NCI-H1930 (cell line): Measurements from ENCODE around the gene PLEKHO1.

Experiments used
- DNase-seq, 2 experiments: peaks; one replicate each; lab custom pipeline; 2025; lab: John Stamatoyannopoulos, UW

PLEKHO1 gene

DNA sequence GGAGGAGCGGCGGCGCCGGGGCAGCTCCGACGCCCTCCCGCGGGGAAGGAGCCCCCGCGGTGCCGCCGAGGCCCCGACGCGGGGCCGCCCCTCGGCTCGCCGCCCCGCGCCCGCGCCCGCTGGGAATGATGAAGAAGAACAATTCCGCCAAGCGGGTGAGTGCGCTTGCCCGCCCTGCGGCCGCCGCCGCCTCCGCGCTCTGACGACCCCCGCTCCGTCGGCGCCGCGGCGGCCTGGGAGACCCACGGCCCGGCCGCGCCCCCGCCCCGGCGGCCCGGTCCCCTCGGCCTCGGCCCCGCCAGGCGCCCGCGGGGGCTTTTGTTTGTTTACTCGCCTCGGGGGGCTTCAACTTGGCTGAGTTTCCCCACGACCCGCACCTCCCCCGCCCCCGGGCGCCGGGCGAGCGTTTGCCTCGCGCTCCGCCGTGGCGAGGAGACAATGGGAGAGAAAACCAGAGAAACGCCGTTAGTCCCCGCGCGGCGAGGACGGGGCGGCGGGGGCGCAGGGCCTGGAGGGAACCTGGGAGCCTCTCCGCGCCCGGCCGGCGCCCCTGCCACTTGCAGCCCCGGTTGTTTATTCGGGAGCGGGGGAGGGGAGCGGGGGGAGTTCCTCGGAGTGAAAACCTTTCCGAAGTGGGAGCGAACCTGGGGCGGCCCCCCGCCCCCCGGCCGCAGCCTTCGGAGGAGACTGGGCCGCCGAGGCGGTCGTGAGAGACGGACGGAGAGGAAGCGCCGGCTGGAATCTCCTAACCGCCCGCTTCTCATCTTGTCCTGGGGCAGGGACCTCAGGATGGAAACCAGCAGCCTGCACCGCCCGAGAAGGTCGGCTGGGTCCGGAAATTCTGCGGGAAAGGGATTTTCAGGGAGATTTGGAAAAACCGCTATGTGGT lies 661 bp downstream of the PLEKHO1 start:
- DNase-seq, result peak in 1 of 2 experiments; percentile 3

DNA sequence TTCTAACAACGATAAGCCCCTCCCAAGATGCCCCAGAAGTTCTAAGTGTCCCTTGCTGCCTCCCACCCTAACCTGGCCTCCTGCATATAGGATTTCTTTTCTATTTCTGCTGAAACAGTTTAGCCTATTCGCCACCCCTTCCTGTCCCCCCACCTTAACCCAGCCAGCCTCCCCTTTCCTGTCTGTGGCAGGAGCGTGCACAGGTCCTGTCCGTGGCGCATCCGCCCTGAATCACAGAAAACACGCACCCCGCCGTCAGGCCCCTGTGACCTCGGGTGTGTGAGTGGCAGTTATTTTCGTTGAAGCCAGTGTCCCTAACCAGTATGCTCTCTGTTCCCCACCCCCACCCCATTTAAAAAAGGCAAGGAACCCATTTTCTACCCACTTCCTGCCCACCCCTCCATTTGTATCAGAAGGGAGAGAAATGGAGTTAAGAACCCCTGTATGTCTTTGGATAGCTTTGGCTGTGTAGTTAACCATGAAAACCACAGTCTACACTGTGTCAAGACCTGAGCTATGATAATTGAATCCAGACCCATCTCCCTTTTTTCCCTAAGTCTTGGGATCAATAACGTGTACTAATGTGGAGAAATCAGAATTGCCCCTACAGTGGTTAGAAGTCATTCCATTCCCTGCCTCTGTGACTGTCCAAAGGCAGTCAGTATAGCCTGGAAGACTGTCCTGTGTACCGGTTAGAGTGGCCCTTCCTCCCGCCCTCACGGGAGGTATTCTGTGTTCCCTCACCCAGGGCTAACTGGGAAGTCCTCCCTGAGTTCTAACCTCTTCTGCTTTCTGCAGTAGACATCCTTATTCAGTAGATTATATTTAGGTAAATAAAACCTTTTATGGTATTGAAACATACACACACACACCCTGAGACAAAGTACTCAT lies 1.8 kb downstream of the PLEKHO1 start:
- no peak for DNase-seq

DNA sequence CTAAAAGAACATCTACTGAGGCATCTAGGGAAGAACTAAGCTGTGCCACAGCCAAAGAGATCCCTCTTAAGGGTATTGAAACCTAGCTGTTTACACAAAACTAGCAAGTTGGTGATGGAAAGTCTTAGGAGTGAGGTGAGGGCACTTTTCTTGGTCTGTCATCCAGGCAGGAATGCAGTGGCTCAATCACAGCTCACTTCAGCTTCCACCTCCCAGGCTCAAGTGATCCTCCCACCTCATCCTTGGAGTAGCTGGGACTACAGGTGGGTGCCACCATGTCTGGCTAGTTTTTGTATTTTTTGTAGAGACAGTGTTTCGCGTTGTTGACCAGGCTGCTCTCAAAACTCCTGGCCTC lies 2.4 kb downstream of the PLEKHO1 start:
- no peak for DNase-seq

DNA sequence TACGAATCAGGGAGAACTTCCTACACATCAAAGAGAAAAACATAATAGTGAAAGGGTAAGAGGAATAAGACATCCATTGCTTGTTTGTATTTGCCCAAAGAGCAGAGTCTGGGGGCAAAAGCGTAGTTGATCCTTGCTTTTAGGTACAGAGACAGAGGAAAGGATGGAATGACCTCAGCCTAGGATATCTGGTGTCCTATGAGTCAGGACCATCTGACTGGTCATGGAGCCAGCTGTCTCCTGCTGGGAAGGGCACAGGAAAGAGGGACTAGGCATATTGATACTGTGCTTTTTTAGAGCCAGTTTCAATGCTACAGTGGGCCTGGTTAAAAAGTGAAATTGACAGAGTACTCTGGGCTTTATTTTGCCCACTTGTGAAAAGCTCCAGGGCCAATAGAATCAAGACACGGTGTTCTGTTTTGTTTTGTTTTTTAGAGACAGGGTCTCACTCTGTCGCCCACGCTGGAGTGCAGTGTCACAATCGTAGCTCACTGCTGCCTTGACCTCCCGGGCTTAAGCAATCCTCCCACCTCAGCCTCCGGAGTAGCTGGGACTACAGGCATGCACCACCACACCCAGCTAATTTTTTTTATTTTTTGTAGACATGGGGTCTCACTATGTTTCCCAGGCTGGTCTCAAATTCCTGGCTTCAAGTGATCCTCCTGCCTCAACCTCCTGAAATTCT lies 3.2 kb downstream of the PLEKHO1 start:
- DNase-seq, result no peak

- no peak for DNase-seq
Measured at GRCh38 chr1:150154143-150154542, 4.4 kb downstream of the PLEKHO1 start.

GRCh38 chr1:150155413-150156071 lies 5.8 kb downstream of the PLEKHO1 start:
- no peak for DNase-seq

DNA sequence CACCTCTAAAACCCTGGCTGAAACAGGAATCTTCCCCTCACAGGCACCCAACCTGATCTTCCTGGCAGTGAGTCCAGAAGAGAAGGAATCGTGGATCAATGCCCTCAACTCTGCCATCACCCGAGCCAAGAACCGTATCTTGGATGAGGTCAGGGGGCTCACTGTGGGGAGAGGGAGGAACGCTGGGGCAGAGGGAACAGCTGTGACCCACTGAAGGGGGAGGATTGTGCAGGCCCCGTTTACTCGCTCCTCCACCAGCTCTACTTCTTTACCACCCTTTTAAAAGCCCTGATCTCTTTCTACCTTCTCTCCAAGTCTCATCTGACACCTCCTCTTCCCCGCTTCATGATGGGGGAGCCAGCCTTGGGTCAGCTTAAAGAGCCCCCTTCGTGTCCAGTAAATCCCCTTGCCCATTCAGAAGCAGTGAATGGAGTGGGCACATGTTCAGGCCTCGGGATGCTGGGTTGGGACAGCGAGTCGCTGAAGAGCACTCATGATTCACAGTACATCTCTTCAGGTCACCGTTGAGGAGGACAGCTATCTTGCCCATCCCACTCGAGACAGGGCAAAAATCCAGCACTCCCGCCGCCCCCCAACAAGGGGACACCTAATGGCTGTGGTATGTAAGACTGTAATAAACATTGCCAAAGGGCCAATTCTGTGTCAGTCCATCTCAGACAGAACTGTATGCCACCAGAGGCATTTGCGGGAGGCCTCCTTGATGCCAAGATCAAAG lies 7.3 kb downstream of the PLEKHO1 start:
- DNase-seq, result no peak

GRCh38 chr1:150159550-150159949 lies 9.8 kb downstream of the PLEKHO1 start:
- no peak for DNase-seq

DNA sequence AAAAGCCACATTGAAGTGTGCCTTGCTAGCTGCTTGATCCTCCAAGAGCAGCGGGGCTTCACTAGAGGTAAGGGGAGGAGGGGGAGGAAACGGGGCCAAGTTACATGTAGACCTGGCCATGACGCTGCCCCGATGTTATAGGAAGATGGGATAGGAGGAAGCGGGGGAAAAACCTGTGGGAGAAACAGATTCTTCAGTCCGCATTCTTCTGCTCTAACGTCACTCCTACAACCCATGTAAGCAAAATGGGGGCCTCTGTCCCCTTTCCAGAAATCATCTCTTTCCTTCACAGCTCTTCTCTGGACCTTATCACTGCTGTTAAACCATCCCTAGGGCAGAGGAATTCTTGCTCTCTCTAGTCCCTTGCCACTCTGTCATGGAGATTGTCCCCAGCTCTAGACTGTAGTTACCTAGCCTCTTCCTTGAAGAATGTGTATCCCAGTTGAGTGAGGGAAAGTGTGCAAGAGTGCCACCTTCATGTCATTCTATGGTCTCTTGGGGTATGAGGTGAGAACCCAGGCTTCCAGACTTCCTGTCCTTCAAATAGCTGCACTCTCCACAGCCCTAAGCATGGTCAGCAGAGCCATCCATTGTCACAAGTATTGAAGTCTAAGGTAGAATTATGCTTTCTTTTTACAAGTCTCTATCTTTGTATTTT lies 11.4 kb downstream of the PLEKHO1 start:
- DNase-seq, result no peak

DNA sequence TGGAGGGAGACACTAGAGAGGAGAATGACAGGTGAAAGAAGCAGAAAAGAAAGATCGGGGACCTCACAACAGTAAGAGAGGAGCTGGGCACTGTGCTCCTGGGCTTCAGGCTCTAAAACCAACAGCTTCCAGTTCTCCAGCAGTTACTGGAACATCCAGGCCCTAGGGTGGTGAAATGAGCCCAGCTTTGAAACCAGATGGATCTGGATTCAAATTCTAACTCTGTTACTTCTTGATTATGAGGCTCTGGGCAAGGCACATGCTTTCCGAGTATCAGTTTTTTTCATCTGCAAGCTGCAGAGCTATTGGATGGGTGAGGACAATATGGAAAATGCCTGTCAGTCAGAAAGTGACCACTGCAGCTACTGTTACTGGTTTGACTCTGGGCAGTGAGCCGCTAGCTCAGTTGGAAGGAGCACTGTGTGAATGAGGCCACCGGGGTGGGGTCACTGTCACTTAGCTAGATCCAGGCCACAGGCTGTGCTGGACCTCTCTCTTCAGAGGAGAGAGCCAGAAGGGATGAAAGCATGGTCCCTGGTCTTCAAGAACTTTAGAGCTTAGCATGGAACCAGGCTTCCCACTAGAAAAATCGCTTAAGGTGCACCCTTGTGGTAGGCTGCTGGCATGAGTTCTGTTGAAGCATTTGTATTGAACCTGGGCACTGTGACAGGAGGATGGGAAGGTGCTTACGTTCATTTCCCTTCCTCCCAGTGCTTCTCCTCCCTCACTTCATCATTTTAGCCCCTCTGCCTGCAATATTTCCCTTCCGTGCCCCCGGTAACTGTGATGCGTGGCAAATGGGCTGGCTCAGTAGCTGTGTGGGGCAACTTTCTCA lies 12.2 kb downstream of the PLEKHO1 start:
- peak in 1 of 2 experiments; percentile 15 for DNase-seq

DNA sequence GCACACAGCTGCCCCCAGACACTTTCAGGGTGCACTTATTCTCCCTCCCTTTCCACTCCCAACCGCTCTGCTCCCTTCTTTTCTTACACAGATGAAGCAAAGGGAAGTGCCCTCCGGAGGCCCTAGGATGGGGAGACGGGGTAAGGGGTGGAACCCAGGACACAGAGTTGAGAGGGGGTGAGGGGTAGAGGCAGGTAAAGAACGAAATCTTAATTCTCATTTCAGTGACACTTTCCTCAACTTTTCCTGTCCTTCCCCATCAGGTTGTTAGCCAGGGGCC lies 12.8 kb downstream of the PLEKHO1 start:
- no peak for DNase-seq

GRCh38 chr1:150162862-150163706 lies 13.4 kb downstream of the PLEKHO1 start:
- no peak for DNase-seq

DNA sequence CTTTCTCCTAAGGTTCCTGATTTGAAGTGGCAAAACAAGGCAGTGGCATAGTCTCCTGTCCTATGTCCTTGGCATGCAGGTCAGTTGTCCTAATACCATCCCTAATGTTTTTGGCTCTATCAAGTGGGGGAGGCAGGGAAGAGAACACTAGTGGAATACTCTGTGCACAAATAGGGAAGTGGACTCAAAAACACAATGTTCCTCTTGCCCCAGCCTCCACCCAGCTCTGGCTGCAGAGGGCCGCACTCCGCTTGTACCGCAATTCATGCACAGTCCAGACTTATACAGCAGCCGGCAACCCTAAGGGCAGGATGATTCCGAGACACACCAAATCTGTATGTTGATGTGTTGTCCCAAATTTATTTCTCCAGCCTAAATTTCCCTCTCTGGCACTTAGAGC lies 14.5 kb downstream of the PLEKHO1 start:
- DNase-seq, result no peak

GRCh38 chr1:150164779-150165178 lies 15.1 kb downstream of the PLEKHO1 start:
- no peak for DNase-seq

DNA sequence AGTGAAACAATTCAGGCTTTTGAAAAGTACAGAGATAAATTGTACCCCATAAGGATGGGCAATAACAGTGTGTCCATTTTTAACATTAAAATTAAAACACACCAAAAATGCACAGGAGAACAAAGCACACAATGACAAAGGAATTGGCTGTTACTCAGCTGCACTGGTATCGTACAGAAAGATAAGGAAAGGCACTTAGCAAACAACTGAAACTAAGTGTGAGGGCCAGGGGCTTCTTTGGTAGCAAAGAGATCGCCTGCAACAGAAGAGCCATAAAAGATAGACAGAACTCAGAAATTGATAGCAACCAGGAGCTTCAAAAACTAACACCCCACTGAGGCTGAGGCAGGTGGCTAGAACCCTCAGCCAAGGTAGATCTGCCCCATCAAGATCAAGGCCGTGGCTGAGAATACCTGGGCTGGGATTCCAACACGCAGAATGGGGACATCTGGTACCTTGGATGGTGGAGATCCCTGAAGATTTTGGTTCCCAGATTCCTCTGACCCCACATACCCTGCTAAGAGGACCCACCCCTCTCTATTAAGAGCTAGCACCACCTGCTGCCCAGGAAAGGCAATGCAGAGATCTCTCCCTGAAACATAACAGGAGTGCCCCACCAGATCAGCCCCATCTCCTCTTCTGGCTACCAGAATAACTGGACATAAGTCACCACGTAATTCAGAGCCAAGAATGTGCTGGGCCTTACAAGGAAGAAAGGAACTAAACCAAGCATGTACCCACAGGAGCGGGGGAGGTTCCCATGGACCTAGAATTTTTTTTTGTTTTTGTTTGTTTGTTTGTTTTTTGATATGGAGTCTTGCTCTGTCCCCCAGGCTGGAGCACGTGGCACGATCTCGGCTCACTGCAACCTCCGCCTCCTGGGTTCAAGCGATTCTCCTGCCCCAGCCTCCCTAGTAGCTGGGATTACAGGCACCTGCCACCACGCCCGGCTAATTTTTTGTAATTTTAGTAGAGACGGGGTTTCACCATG lies 16.2 kb downstream of the PLEKHO1 start:
- DNase-seq, result peak; percentile 3 to 26

GRCh38 chr1:150168960-150169601 lies 19.4 kb downstream of the PLEKHO1 start:
- peak; percentile 2 to 53 for DNase-seq

GRCh38 chr1:150171801-150172200 lies 22.1 kb downstream of the PLEKHO1 start:
- no peak for DNase-seq
